Lung (tissue), 12 donors: ENCODE results near the gene SPATA1. TPM values are rescaled to one million over a fixed set of nuclear protein-coding genes. Genes with fewer than 3 reads are reported as not detected.
A peak's percentile ranks its signal among the peaks of the same experiment; 100 is the strongest.

Experiments
- ATAC-seq: fragments of 200-7000 bp; cut with Tn5 transposase; one replicate; pipeline ENCODE4 v1.9.1; 2020; ENCODE audit warnings: moderate number of reproducible peaks; ENCODE audit not compliant: insufficient read depth, low FRiP score
- DNase-seq, 3 donors: peaks; one replicate each; pipeline ENCODE4 v3.0.0-alpha.2; 2013 to 2017
- H3K27ac ChIP-seq, 2 donors: one replicate each; pipeline ENCODE4 v1.5.1; 2013; ENCODE audit warnings: mild to moderate bottlenecking in 2 of 2, moderate library complexity in 2 of 2, control low read depth in 1 of 2, inconsistent platforms in 1 of 2, low read depth in 1 of 2, low read length in 1 of 2
- H3K27me3 ChIP-seq, 3 donors: one replicate each; pipeline ENCODE4 v1.5.1; 2013; ENCODE audit warnings: low read length in 2 of 3; ENCODE audit not compliant: control insufficient read depth in 3 of 3, insufficient read depth in 3 of 3
- H3K36me3 ChIP-seq, 4 donors: one replicate each; pipeline ENCODE4 v1.5.1; 2013; ENCODE audit warnings: low read length in 4 of 4, mild to moderate bottlenecking in 1 of 4, moderate library complexity in 1 of 4; ENCODE audit not compliant: control insufficient read depth in 4 of 4, insufficient read depth in 4 of 4
- H3K4me1 ChIP-seq, 5 donors: one replicate each; pipeline ENCODE4 v1.5.1; 2013; ENCODE audit warnings: low read length in 5 of 5, mild to moderate bottlenecking in 2 of 5, moderate library complexity in 1 of 5; ENCODE audit not compliant: control insufficient read depth in 5 of 5, insufficient read depth in 5 of 5
- H3K4me3 ChIP-seq: one replicate; pipeline ENCODE4 v1.5.1; 2013; ENCODE audit warnings: mild to moderate bottlenecking, control low read depth, moderate library complexity
- H3K9ac ChIP-seq, 2 donors: one replicate each; pipeline ENCODE4 v1.5.1; 2013; ENCODE audit warnings: low read length in 2 of 2, control low read depth in 1 of 2; ENCODE audit not compliant: insufficient read depth in 1 of 2
- H3K9me3 ChIP-seq, 4 donors: one replicate each; pipeline ENCODE4 v1.5.1; 2013; ENCODE audit warnings: low read length in 3 of 4, mild to moderate bottlenecking in 1 of 4, moderate library complexity in 1 of 4; ENCODE audit not compliant: control insufficient read depth in 4 of 4, insufficient read depth in 3 of 4
- WGBS, 2 donors: extraction: QIAGEN DNeasy Blood & Tissue Kit; methylation state at CpG; one replicate each; pipeline ENCODE4 v1.1.7; 2013; 5-methylcytosine and 5-hydroxymethylcytosine counted together
- polyA plus RNA-seq, 2 donors: library from polyadenylated mRNA; stranded (reverse); fragments of 200-250 nt; gene quantifications; one replicate each; pipeline ENCODE4 v1.2.1, GENCODE V29; 2013
- total RNA-seq, 2 donors: library from RNA; depleted of rRNA in 1 of 2; stranded (reverse); fragments of >200 nt in 1 of 2; gene quantifications; one replicate each; pipeline ENCODE4 v1.2.1, GENCODE V29; 2014 to 2021
- TF ChIP-seq, protein P1 (sequence below): IDR thresholded peaks from 2 replicates; pipeline ENCODE4 v1.5.1; 2012; ENCODE audit warnings: mild to moderate bottlenecking; ENCODE audit errors: control extremely low read depth, extremely low read depth
- donor health status: control.
- donor health status: control.
- donor health status: Bipolar disorder and iron deficiency.
- donor health status: healthy.
- donor health status: DM: yes; HTN: yes; CAD: no.

SPATA1 gene
- total and polyA plus RNA-seq, 4 donors: 0.71 to 3.9 (median 2.4) TPM

DNA sequence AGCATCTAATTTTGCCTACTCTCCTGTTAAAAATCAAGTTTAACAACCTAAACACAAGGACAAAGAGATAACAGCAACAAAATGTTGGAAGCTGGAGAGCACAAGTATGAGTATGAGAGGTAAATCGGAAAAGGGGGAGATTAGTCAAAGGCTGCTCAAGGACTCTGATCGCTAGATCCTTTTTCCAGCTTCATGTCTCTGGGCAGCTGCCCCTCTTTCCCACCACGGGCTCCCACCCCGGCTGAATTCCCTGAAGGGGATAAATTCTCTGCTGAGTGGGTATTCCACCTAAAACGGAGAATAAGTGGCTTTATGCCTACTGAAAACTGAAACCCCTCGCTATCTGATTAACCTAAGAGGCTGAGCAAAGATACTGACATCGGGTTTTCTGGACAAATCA lies 68.8 kb downstream of the SPATA1 start:
- 77 to 82% methylated on average over 7 of the region's 7 CpGs for WGBS, 2 donors
- Histone ChIP-seq H3K27me3 (peaks cover 0 to 3% (median 0%) of the 10 kb centered on the region in 3 donors), H3K9ac (peak overlapping the region; percentile 57 to 59), H3K9me3 (no peaks in the 10 kb centered on the region), H3K4me1 (peaks cover 0 to 9% (median 5%) of the 10 kb centered on the region in 5 donors), H3K27ac (no peak overlapping the region), H3K4me3 (no peak overlapping the region), H3K36me3 (peaks cover 0 to 2% (median 0%) of the 10 kb centered on the region in 4 donors)
- TF ChIP-seq, protein P1, sequence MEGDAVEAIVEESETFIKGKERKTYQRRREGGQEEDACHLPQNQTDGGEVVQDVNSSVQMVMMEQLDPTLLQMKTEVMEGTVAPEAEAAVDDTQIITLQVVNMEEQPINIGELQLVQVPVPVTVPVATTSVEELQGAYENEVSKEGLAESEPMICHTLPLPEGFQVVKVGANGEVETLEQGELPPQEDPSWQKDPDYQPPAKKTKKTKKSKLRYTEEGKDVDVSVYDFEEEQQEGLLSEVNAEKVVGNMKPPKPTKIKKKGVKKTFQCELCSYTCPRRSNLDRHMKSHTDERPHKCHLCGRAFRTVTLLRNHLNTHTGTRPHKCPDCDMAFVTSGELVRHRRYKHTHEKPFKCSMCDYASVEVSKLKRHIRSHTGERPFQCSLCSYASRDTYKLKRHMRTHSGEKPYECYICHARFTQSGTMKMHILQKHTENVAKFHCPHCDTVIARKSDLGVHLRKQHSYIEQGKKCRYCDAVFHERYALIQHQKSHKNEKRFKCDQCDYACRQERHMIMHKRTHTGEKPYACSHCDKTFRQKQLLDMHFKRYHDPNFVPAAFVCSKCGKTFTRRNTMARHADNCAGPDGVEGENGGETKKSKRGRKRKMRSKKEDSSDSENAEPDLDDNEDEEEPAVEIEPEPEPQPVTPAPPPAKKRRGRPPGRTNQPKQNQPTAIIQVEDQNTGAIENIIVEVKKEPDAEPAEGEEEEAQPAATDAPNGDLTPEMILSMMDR: no peak
- no peak for ATAC-seq
- DNase-seq: no peak

DNA sequence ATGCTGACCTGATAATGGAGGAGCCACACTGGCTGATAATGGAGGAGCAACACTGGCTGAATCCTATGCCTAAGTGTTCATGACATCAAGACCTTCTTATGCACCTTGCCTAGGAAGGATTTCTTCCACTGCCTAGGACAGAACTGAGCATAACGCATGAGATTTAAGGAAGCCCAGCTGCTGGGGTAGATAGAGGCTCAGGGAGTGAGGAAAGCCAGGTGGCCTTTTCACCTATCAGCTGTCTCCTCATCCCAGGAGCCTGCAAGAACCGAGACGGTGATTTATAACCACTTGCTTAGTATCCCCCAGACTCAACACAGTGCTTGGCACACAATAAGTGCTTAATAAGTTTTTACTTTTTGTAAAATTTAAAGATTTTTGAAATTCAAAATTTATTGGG lies 75.5 kb downstream of the SPATA1 start:
- TF ChIP-seq, protein P1: no peak
- Histone ChIP-seq H3K36me3 (no peaks in the 10 kb centered on the region), H3K4me1 (no peaks in the 10 kb centered on the region), H3K27me3 (peaks cover 0 to 7% (median 0%) of the 10 kb centered on the region in 3 donors), H3K9ac (no peak overlapping the region), H3K4me3 (no peak overlapping the region), H3K27ac (no peak overlapping the region), H3K9me3 (no peaks in the 10 kb centered on the region)
- DNase-seq: no peak
- no peak for ATAC-seq
- 93 to 99% methylated on average over 3 of the region's 3 CpGs for WGBS, 2 donors

DNA sequence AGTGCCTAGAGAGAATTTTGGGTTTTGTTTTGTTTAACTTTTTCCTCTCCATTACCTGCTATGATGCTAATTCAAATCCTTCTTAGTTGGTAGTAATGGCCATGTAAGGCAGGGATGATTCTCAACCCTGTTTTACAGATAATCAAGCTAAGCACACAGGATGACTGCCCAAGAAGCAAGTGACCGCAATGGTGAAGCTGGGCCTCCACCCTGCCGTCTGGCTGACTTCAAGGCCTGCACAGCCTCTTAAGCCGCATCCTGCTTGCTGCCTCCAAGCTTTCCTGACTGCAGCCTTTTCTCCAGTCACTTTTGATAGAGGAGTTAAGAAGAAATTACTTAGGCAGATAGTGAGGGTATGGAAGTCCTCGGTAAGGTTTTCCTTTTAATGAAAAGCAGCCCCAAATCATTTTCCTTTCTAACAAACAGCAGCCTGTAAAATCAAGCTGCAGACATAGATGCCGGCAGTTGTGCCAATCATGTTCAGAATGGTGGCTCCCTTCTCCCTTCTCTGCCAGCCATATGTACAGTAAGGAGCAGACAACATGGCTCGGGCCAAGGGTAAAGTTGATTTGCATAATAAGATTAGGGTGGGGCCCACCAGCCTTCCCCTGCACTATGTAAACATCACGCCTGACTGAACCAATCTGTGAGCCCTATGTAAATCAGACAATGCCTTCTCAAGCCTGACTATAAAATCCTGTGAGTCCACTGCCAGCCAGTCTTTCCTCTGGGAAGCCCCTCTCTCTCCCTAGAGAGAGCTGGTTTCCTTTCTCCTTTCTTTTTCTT lies 76.8 kb downstream of the SPATA1 start:
- H3K9ac ChIP-seq: no peak overlapping the region
- H3K9me3 ChIP-seq: no peaks in the 10 kb centered on the region
- no peak for ATAC-seq

More for the DNA sequence above, 76.8 kb downstream of the SPATA1 start:
- H3K4me1 ChIP-seq: no peaks in the 10 kb centered on the region
- TF ChIP-seq, protein P1: no peak
- H3K36me3 ChIP-seq: no peaks in the 10 kb centered on the region
- H3K4me3 ChIP-seq: no peak overlapping the region
- peak overlapping the region in 1 of 2 donors; percentile 33 for H3K27ac ChIP-seq
- peaks cover 0 to 4% (median 0%) of the 10 kb centered on the region in 3 donors for H3K27me3 ChIP-seq
- 85 to 91% methylated on average over 7 of the region's 7 CpGs for WGBS, 2 donors
- DNase-seq: peak; percentile 17 to 47 (median 19)
